ENCODE results near the gene KCNQ1OT1. TPM values are rescaled to one million over a fixed set of nuclear protein-coding genes. Genes with fewer than 3 reads are reported as not detected.
A peak's percentile ranks its signal among the peaks of the same experiment; 100 is the strongest.

The KCNQ1OT1 gene
- 0.57 TPM for total RNA-seq
- long read RNA-seq, full-length matches to known transcripts = 21 of 21 reads
- long read RNA-seq, partial matches to known transcripts = 0 of 21 reads
- long read RNA-seq, other reads (novel, unspliced or antisense) = 0 of 21 reads

DNA sequence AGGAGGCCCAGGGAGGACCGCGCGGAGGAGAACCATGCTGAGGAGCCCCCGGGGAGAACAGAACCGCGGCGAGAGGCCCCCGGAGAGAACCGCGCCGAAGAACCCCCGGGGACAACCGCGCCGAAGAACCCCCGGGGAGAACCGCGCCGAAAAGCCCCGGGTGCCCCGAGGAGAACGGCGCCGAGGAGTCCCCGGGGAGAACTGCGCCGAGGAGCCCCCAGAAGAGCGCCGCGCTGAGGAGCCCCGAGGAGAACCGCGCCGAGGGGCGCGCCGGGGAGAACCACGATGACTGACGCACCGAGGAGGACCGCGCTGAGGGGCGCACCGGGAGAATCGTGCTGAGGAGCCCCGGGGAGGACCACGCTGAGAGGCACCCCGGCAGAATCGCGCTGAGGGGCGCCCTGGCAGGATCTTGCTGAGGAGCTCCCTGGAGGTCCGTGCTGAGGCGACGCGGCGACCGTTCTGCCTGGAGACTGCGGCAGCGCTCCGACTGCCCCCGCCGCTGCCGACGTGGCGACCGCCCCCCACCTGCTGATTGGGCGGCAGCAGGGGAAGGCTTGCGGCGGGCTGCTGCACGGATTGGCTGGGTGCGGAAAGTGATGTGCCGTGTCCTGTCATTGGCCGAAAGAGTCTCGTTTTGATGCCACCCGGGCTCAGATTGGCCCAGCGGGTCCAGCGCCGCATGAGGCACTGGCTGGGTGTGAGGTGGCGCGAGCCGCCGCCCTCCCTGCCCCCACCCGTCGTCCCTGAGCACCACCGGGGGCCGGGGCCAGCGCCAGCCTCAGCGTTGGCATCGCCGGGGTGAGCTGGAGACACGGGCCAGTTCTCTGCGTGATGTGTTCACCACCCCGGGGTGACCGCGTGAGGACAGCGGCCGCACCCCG lies at the start of gene KCNQ1OT1:
KCNQ1OT1 (minus strand) TSS at position 464 of the 884 bp plus-strand sequence.
- intact Hi-C loops (cut with DNase I) = loop anchor here (10.0 kb wide), 1 partner anchor 185 kb away; the partner anchor contains the start of gene CDKN1C
- DNase-seq (ENCODE audit: low spot score) = peak; percentile 95

DNA sequence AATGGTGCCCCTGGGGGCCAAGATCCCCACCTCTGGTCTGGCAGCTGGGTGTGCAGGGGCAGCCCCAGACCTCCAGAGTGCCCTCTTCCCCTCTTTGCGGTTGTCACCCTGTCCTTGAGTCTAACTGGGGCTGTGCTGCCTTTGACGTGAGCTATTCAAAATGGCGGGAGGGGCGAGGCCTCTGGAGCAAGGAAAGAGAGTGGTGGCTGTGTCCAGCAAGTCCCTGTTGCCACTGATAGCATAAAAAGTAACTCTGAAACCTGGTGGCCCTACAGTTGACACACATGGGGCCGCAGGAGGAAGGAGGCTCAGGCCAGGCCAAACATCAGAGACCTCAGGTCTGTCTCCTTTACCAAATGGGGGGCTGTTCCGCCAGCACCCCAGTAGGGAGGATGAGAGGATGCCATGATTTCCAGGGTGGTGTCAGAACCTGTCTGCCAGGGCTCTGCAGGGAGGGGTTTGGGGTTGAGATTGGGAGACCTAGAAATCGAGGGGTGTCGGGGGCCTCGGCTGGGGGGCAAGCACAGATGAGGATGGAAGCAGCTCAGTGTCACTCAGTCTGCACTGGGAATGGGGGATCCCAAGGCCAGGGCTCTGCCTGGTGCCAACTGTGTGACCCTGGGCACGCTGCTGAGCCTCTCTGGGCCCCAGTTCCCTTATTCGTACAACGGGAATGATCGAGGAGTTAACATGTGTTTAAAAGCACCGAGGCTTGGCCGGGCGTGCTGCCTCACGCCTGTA lies 49.2 kb upstream of the KCNQ1OT1 start:
- intact Hi-C loops (cut with DNase I) = no loop called here
- DNase-seq (ENCODE audit: low spot score) = no peak

DNA sequence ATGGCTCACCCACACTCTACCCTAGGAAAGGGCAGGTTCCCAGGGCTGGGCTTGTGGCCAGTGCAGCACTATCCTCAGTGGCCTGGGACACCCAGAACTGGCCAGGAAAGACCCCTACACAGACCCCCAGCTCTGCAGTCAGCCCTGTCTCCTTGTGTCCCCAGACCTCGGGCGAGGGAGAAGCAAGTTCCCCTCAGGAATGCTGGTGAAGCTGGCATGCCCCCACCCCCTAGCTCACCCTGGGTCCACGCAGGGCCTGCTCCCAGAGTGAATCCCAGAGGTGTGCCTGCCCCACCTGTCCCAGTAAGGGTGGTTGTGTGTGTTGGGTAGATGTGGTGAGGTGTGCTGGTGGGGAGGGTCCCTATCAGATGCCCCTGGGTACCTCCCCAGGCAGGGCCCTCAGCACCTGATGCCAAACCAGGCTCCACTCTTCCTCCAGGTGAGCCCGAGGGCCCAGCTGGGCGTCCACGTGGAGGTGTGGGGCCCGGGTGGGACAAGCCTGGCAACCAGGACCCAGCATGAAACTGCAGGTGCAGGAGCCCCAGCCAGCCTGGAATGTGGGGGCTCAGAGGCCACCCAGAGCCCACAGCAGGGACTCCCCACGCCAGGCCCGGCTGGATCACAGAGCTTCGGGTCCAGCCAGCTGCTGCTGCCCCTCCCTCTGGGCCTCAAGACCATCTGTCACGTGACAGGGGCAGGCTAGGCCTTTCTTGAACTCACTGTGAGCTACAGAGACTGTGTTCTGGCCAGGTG lies 48.4 kb upstream of the KCNQ1OT1 start:
- no peak for DNase-seq (ENCODE audit: low spot score)
- intact Hi-C loops (cut with DNase I) = no loop called here

DNA sequence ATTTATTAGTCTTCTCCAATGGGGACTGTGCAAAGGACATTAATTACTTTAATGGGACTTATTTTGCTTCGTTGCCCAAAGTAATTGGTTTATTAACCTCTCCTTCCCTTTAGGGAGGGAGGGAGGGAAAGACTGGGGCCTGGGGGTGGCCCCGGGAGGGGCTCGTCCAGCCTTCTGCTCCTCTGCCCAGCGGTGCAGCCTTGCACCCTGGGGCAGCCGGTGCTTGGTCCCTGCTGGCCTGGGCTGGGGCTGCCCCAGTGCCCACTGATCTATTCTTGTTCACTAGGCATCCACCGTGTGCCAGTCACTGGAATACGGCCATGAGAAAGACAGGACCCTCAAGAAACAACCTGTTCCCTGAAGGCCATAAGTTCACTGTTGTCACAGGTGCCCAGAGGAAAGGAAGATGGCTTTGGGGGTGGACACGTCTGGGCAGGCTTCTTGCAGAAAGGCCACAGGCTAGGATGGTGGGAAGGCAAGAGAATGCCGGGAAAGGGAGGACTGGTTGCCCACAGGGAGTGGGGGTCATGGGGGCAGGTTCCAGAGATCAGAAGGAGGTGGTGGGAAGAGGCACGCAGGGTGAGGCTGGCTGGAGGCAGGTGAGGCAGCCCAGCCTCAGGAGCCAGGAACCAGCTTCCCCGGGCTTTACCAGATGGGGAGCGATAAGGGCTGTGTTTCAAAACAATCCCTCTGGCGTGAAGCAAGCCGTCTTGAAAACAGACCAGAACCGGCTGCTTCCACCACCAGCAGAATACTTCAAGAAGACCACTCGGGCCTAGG lies 47.6 kb upstream of the KCNQ1OT1 start:
- DNase-seq (ENCODE audit: low spot score) = no peak
- intact Hi-C loops (cut with DNase I) = no loop called here

DNA sequence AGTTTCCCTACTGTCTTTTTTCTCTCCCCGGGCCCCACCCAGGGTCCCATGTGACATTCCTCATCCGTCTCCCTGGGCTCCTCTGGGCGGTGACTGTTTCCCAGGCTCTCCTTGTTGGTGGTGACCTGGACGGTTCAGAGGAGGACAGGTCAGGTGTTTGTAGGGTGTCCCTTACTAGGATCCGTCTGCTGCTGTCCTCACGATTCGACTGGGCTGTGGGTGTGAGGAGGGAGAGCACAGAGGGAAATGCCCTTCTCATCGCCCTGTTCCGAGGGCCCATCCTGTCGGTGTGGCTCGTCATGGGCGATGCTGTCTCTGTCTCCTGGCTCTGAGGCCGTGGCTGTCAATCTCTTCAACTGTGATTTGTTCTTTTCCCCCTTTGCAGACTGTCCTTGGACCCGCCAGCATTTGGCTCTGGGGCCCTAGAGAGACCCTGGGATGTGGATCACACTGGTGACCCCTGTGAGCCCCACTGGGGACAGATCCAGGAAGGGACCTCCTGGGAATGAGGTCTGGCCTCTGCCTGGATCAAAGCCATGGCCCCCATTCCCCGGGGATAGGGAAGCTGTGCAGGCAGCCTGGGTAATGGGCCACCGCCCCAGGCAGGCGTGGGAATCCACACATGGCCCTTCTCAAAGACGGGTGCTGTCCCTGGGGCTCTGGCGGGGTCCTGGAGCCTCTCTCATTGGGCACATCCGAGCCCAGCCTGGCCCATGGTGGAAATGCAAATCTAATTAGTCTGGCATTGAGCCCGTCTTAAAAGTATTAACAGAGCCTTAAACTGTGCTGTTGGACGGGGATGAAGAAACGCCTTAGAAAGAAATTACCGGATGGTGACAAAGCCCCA lies 46.8 kb upstream of the KCNQ1OT1 start:
- intact Hi-C loops (cut with DNase I) = no loop called here
- no peak for DNase-seq (ENCODE audit: low spot score)

DNA sequence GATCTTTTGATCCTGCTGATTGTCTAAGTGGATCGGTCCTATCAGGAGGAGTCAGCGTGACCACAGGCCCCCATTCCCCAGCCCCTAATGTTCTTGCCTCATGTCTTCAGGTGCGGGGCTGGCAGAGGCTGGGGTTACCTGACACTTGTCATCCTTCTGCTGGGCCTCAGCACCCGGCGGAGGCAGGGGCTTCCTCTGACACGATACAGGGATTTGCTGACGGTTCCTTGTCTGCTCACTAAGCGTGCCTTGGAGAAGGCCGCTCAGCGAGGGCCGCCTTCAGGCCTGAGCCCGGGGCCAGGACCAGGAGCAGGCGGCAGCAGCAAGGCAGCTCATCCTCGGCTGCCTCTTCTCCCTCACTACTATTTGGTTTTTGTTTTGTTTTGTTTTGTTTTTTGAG lies 45.7 kb upstream of the KCNQ1OT1 start:
- DNase-seq (ENCODE audit: low spot score) = no peak
- intact Hi-C loops (cut with DNase I) = no loop called here

DNA sequence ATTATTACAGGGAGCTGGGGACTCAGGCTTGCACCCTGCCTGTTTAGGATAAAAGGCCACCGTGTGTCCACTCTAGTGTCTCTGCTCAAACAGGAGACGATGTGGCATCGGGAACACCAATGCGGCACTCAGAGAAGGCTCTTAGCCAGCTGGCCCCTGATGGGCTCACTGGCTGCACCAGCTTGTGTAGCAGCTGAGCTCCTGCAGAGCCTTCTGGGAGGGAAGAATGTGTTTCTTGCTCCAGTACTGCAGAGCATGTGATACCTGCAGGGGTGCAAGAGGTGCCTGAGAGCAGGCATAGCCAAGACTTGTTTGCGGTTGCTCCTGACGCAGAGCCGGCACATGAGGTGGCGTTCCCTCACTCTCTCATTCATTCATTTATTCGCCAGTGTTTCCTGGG lies 44.4 kb upstream of the KCNQ1OT1 start:
- intact Hi-C loops (cut with DNase I) = no loop called here
- no peak for DNase-seq (ENCODE audit: low spot score)

DNA sequence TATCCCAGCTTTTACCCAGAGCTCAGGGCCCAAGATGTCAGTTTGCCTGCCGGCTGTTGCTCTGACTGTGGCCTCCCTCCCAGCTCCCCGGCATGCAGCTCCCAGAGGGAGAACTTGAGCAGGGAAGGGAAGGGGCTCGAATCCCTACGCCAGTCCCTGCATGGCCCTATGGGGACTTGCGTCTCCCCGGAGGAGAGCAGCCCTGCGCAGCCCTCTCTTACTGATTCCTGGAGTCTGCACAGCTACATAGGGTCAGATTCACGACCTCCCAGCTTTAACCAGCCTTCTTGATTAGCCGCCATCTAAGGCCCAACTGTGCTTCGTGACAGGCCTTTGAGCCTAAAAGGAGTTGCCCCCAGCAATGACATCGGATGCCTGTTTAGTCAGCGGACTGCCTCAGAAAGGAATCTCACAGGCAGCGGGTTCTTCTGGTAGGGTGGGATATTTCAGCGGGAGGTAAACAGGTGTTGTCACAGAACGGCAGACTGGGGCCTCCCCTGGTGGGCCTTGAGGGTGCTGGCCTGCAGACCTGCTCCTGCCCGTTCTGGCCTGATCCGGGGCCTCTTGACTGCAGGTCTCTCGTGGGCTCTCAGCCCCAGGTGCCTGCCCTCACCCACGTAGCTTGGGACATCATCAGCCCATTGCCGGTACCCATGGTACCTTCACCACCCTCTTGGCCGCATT lies 43.8 kb upstream of the KCNQ1OT1 start:
- DNase-seq (ENCODE audit: low spot score) = no peak
- intact Hi-C loops (cut with DNase I) = no loop called here

DNA sequence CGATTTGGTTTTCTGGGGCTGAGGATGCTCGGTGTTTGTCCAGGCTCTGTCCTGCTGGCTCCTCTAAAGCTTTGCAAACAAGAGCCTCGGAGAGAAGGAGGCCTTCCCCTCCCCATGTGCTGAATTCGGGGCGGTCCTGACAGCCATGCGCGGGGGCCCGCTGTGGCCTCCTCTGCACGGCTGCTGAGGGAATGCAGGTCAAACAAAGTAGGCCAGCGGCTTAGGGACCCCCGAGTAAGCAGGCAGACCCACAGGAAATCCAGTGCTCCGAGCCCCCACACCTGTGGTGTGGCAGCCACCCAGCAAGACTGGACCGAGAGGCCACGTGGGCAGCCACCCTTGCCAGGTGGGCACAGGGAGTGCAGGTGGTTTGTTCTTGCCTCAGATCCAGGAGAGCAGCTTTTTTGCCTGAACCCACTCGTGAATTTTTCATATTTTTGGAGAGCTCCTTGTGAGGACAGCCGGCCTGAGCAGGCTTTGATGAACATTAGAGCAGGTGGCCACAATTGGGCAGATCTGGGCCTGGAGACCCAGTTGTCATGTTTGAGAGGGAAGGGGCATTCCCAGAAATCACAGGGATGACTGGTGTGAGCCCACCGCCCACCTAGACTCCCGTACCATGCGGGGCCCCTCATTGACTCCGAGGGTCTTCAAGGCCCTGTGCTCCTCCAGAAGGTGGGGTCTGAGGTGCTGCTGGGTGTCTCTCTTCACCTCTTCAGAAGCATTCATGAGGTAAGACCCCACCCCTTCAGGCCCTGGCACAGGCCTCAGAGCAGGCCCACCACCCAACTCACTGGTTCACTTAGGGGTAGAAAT lies 43.0 kb upstream of the KCNQ1OT1 start:
- no peak for DNase-seq (ENCODE audit: low spot score)
- intact Hi-C loops (cut with DNase I) = no loop called here

DNA sequence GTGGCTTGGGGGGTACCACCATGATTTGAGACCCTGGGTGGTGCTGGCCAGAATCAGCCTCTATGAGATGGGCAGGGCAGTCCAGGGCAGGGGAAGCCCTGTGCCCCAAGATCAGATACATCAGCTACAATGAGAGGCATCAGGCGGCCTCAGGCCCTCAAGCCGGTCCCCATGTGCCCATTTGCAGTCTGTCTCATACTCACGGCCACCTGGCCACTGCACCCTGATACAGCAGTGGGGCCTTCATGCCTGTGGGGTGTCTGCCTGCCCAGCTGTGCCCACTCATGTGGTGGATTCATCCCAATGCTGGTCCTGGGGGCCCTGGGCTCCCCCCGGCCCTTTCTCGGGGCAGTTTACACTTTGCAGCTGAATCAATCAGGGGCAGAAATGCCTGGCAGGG lies 42.4 kb upstream of the KCNQ1OT1 start:
- intact Hi-C loops (cut with DNase I) = no loop called here
- DNase-seq (ENCODE audit: low spot score) = no peak

DNA sequence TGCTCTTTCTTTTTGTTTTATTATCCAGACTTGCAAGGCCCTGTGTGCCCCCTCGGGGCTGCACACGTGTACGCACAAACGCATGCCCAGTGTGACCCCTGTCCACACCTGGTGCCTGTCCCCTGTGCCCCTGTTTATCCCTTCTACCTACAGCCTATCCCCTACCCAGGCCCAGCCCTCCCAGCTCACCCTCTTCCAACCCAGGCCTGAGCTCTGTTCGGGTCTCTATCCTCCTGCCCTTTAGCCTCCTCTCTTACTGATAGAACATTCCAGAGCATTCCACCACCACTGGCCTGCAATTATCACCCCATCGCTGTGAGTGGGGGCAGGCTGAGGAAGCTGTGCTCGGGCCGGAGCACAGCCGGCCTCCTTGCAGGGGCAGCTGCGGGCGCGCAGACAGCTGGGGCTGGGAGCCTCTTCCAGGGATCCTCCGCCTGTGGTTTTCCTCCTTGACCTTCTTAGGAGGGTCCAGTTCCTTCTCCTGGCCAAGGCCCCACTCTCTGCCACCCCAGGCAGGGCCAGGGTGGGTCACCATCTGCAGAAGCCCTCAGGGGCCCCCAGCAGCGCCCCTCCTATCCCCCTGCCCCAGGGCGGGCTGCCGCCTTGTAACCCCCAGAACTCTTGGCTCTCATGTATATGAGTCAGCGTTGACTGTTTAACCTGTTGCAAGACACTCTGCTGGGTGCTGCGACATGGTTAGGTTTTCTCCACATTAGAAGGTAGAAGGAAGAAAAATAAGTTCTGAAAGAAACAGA lies 41.8 kb upstream of the KCNQ1OT1 start:
- intact Hi-C loops (cut with DNase I) = no loop called here
- DNase-seq (ENCODE audit: low spot score) = no peak

DNA sequence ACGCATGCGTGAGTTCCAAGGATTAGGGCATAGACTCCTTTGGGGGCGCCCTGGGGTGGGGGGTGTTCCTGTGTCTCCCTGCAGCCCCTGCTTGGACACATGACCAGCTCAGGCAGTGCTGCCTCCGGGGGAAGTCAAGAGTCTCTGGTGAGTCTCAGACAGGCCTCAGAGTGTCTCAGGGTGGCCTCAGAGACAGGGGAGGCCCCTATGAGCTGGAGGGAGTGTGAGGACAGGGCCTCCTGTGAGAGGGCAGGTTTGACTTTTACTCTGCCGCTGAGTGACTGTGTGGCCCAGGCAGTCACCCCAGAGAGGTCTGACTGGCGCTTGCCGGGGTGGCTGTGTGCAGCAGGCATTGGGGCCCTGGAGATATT lies 41.2 kb upstream of the KCNQ1OT1 start:
- DNase-seq (ENCODE audit: low spot score) = no peak
- intact Hi-C loops (cut with DNase I) = no loop called here

DNA sequence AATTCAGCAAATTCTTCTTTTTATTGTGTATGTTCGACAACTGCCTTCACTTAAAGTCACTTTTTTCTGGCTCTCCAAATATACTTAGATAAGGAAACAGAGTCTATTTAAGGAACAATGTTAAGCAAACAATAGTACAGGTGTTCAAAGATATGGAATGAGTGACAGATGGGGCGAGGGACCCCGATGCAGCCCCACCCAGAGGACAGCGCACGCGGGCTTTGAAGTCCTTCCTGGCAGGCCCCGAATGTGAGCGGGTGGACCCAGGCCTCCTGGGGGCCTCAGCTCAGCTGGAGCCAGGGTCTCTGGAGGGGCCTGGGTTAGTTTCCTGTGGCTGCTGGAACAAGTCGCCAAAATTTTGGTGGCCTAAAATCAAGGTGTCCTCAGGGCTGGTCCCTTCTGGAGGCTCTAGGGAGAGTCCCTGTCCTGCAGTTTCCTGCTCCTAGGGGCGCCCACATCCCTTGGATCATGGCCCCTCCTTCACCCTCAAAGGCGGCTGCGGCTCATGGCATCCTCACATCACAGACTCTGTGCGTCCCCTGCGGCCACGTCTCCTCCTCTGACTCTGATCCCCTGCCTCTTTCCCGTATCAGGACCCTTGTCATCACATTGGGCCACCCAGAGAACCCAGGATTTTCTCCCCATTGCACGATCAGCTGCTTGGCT lies 40.6 kb upstream of the KCNQ1OT1 start:
- intact Hi-C loops (cut with DNase I) = no loop called here
- no peak for DNase-seq (ENCODE audit: low spot score)

DNA sequence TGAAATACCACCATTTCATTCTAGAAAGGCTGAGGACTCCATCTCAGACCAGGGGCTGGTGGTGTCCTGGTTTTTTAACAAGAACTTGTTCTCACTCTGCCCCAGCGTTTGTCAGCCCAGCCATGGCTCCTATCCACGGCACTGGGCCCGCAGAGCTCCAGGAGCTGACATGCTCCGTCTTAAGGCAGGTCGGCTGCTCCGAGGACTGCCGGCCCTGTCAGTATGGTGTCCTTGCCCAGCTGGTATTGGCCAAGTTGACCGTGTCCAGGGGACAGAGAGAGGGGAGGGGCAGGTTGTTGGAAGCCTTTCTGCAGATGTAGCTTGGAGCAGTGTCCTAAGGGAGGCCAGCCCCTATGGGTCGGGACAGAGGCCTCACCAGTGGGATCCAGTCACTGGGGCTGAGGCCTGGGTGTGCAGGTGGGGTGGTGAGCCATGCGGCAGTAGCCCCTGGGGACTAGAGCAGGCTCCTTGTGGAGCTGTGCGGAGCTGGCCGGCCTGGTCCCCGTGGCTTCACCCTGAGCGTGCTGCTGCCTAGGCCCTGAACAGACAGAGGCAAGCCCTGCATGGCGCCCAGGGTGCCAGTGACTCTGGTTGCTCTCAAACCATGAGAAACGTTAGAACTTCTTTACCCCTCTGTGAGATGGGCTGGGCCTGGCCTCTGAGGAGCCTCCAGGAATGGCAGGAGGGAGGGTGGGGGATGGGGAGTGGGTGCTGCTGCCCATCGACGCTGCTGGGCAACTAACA lies 39.9 kb upstream of the KCNQ1OT1 start:
- intact Hi-C loops (cut with DNase I) = no loop called here

More for the DNA sequence above, 39.9 kb upstream of the KCNQ1OT1 start:
- DNase-seq (ENCODE audit: low spot score) = no peak
